ENCODE data around the gene SH3RF3.

The SH3RF3 gene

DNA sequence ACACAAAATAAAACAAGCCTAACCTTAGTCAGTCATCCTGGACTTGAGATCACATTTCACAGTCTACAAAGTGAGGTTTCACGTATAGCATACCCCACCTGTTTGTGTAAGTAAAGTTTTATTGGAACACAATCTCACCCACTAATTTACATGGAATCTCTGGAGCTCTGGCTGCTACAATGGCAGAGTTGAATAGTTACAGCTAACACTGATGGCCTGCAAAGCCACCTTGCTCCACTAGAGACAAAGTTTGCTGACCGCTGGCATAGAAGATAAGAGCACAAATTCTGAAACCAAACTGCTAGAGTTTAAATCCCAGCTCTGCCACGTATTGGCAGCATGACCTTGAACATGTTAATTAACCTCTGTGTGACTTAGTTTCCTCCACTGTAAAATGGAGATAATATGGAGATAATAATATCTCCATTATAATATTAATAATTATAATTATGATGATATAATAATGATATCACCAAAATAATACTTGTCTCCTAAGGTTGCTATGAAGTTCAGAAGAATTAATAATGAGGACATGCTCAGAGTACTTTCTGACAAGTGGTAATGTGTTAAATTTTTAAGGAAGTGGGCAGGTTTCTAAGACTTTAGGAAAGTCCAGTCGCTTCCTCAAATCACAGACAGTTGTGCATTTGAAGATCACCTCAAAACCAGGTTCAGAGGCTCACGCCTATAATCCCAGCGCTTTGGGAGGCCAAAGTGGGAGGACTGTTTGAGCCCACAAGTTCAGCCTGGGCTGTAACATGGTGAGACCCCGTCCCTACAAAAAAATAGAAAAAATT, 204.6 kb downstream of the SH3RF3 start:
- Histone ChIP-seq H3K9ac (ENCODE audit: low read depth, low read length) (peak overlapping the region; percentile 47), H3K27me3 (ENCODE audit: control insufficient read depth, insufficient read depth, low read length) (no peaks in the 10 kb centered on the region), H3K4me1 (ENCODE audit: control insufficient read depth, insufficient read depth, low read length) (peaks cover 91% of the 10 kb centered on the region), H3K4me3 (ENCODE audit: low read length) (no peak overlapping the region), H3K36me3 (ENCODE audit: insufficient read depth, low read length) (peaks cover 3% of the 10 kb centered on the region), H3K9me3 (replicated peaks; ENCODE audit: low read length) (no peaks in the 10 kb centered on the region), H3K4me2 (ENCODE audit: low read length) (peak overlapping the region; percentile 69)

DNA sequence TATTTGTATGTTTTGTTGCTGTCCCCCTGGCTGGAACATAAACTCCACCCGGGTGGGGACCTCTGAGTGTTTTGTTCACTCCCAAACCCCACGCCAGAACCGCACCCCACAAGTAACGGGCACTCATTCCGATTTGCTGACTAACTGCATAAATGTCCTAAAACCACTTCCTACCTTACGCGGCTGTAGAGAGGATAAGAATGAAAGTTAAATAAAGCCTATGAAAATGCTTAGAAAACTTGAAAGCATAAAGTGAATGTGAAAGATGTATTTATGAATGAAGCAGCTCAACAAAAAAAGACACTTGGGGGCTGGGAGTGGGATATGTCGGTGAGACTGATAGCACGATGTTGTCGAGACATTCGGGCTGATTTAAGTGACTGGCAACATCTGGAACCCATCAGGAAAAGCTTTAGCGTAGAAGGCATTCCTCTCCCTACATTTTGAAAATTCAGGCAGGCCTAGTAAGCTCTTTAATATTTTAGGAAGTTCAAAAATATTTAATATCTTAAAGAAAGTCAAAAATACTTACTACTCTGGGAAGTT, 206.7 kb downstream of the SH3RF3 start:
- H3K27me3 ChIP-seq (ENCODE audit: control insufficient read depth, insufficient read depth, low read length): no peaks in the 10 kb centered on the region
- H3K4me3 ChIP-seq (ENCODE audit: low read length): peak overlapping the region; percentile 44
- peaks cover 86% of the 10 kb centered on the region for H3K4me1 ChIP-seq (ENCODE audit: control insufficient read depth, insufficient read depth, low read length)
- peak overlapping the region; percentile 75 for H3K9ac ChIP-seq (ENCODE audit: low read depth, low read length)
- H3K9me3 ChIP-seq (replicated peaks; ENCODE audit: low read length): no peaks in the 10 kb centered on the region
- peaks cover 3% of the 10 kb centered on the region for H3K36me3 ChIP-seq (ENCODE audit: insufficient read depth, low read length)
- H3K4me2 ChIP-seq (ENCODE audit: low read length): peak overlapping the region; percentile 60

GRCh38 chr2:109336296-109336695, 207.3 kb downstream of the SH3RF3 start:
- Histone ChIP-seq H3K4me2 (ENCODE audit: low read length) (peak overlapping the region; percentile 60), H3K4me1 (ENCODE audit: control insufficient read depth, insufficient read depth, low read length) (peaks cover 84% of the 10 kb centered on the region), H3K9me3 (replicated peaks; ENCODE audit: low read length) (no peaks in the 10 kb centered on the region), H3K9ac (ENCODE audit: low read depth, low read length) (peak overlapping the region; percentile 75), H3K36me3 (ENCODE audit: insufficient read depth, low read length) (peaks cover 3% of the 10 kb centered on the region), H3K27me3 (ENCODE audit: control insufficient read depth, insufficient read depth, low read length) (no peaks in the 10 kb centered on the region), H3K4me3 (ENCODE audit: low read length) (no peak overlapping the region)

DNA sequence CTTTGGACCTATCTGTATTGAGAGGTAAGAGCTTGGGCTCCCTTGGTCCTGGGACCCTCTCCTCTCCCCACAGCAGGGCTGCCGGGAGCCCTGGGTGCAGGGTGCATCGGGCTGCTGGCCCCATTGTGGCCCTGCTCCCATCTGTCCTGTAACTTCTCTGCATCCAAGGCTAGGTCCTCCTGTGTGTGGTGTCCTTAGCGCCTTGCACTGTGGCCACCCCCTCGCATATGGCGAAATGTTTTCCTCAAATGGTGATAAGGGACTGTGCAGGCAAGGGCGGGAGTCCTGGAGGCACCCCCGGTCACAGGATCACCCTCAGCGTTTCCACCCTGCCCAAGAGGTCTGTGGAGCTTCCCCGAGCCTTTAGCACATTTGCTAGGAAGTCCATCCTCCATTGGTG, 208.2 kb downstream of the SH3RF3 start:
- peak overlapping the region; percentile 75 for H3K9ac ChIP-seq (ENCODE audit: low read depth, low read length)
- no peaks in the 10 kb centered on the region for H3K27me3 ChIP-seq (ENCODE audit: control insufficient read depth, insufficient read depth, low read length)
- H3K4me3 ChIP-seq (ENCODE audit: low read length): no peak overlapping the region
- peaks cover 74% of the 10 kb centered on the region for H3K4me1 ChIP-seq (ENCODE audit: control insufficient read depth, insufficient read depth, low read length)
- peaks cover 3% of the 10 kb centered on the region for H3K36me3 ChIP-seq (ENCODE audit: insufficient read depth, low read length)
- H3K4me2 ChIP-seq (ENCODE audit: low read length): no peak overlapping the region
- H3K9me3 ChIP-seq (replicated peaks; ENCODE audit: low read length): no peaks in the 10 kb centered on the region

DNA sequence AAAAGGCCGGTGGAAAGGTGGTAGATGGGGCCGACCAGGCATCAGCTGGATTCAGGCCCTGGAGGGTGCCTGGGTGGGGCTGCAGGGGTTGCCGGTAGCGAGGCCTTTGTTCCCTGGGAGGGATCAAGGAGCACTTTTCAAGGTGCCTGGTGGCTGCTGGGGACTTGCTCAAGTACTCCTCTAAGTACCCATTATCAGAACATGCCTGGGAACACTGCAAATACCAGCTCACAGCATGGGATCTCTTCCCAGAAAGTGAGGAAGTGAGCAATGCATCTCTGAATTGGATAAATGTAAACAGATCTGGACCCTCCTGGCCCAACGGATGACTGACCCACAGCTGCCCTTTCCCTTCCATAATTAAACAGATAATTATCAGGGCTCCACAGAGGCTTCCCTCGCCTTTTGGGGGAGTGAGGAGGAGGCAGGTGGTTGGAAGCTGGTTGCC, 210.5 kb downstream of the SH3RF3 start:
- Histone ChIP-seq H3K4me2 (ENCODE audit: low read length) (peak overlapping the region; percentile 18), H3K4me1 (ENCODE audit: control insufficient read depth, insufficient read depth, low read length) (peaks cover 52% of the 10 kb centered on the region), H3K36me3 (ENCODE audit: insufficient read depth, low read length) (peaks cover 3% of the 10 kb centered on the region), H3K4me3 (ENCODE audit: low read length) (no peak overlapping the region), H3K27me3 (ENCODE audit: control insufficient read depth, insufficient read depth, low read length) (no peaks in the 10 kb centered on the region), H3K9me3 (replicated peaks; ENCODE audit: low read length) (no peaks in the 10 kb centered on the region), H3K9ac (ENCODE audit: low read depth, low read length) (peak overlapping the region; percentile 31)

GRCh38 chr2:109340381-109340780, 211.4 kb downstream of the SH3RF3 start:
- Histone ChIP-seq H3K4me3 (ENCODE audit: low read length) (no peak overlapping the region), H3K27me3 (ENCODE audit: control insufficient read depth, insufficient read depth, low read length) (no peaks in the 10 kb centered on the region), H3K36me3 (ENCODE audit: insufficient read depth, low read length) (no peaks in the 10 kb centered on the region), H3K9me3 (replicated peaks; ENCODE audit: low read length) (no peaks in the 10 kb centered on the region), H3K4me2 (ENCODE audit: low read length) (no peak overlapping the region), H3K4me1 (ENCODE audit: control insufficient read depth, insufficient read depth, low read length) (peaks cover 44% of the 10 kb centered on the region), H3K9ac (ENCODE audit: low read depth, low read length) (no peak overlapping the region)

DNA sequence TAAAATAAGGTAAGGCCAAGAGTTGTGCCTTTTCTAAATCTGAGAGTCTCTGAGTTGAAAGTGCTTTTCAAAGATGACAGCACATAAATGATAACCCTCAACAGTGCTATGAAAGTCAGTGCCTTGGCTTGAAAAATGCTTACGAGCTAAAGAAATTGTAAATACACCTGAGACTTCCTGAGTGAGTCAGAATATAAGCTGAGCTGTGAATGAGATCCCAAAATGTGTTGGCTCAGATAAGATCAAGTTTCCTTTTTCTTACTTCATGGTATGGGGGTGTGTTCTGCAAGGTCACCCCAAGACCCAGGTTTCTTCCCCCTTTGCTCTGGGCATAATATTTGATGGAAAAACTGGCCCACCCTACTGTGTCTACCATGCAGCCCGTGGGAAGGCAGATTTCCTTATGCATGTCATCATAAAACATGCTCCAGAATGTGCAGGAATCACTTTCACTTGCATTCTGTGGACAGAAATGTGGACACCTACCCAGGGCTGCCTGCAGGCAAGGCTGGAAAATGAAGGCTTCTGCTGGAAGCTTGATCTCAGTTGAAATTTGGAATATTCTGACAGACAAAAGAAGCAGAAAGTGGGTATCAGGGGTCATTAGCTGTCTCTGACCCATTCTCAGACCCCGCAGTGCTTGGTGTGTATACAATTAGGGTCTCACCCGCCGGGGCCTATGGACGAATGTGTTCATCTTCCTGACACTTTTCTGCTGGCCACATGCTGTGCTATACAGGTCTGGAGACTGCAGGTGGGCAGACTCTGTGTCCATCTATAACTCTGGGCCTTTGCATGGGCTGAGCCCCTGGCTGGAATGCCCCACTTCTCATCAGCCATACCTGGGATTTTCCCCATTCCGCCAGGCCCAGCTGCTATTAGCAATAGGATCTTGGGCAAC, 212.6 kb downstream of the SH3RF3 start:
- Histone ChIP-seq H3K36me3 (ENCODE audit: insufficient read depth, low read length) (no peaks in the 10 kb centered on the region), H3K27me3 (ENCODE audit: control insufficient read depth, insufficient read depth, low read length) (no peaks in the 10 kb centered on the region), H3K9ac (ENCODE audit: low read depth, low read length) (no peak overlapping the region), H3K4me3 (ENCODE audit: low read length) (no peak overlapping the region), H3K9me3 (replicated peaks; ENCODE audit: low read length) (no peaks in the 10 kb centered on the region), H3K4me2 (ENCODE audit: low read length) (no peak overlapping the region), H3K4me1 (ENCODE audit: control insufficient read depth, insufficient read depth, low read length) (peaks cover 32% of the 10 kb centered on the region)

DNA sequence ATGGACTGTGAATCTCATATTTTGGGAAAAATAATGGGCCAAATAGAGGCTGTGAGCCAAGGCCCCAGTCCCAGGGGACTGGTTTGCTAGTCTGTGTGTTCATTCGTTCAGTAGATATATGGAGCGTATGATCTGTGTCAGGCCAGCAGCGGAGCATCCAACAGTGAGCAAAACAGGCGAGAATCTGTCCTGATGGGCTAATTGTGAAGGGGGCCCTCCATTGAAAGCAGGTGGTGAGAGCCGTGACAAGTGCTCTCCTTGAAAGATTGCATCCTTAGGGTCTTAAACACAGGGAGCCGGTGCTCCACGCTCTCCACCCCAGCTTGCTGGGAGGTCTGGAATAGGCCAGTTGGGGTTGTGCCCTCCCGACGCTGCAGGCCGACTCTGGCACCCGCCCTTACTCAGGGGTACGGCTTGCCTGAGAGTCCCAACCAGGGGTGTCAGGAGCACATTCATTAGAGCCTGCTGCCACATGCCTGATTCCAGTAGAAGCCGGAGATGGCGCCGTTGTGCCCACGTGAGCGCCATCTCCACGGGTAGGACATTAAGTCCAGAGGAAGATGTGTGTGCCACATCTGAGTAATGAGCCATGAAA, 213.3 kb downstream of the SH3RF3 start:
- Histone ChIP-seq H3K9me3 (replicated peaks; ENCODE audit: low read length) (no peaks in the 10 kb centered on the region), H3K9ac (ENCODE audit: low read depth, low read length) (no peak overlapping the region), H3K36me3 (ENCODE audit: insufficient read depth, low read length) (no peaks in the 10 kb centered on the region), H3K27me3 (ENCODE audit: control insufficient read depth, insufficient read depth, low read length) (no peaks in the 10 kb centered on the region), H3K4me2 (ENCODE audit: low read length) (no peak overlapping the region), H3K4me3 (ENCODE audit: low read length) (no peak overlapping the region), H3K4me1 (ENCODE audit: control insufficient read depth, insufficient read depth, low read length) (peaks cover 24% of the 10 kb centered on the region)

GRCh38 chr2:109342930-109343329, 213.9 kb downstream of the SH3RF3 start:
- H3K4me2 ChIP-seq (ENCODE audit: low read length): no peak overlapping the region

GRCh38 chr2:109343460-109343859, 214.5 kb downstream of the SH3RF3 start:
- no peaks in the 10 kb centered on the region for H3K27me3 ChIP-seq (ENCODE audit: control insufficient read depth, insufficient read depth, low read length)
- H3K4me1 ChIP-seq (ENCODE audit: control insufficient read depth, insufficient read depth, low read length): peaks cover 19% of the 10 kb centered on the region
- no peaks in the 10 kb centered on the region for H3K9me3 ChIP-seq (replicated peaks; ENCODE audit: low read length)
- H3K4me2 ChIP-seq (ENCODE audit: low read length): no peak overlapping the region
- H3K4me3 ChIP-seq (ENCODE audit: low read length): no peak overlapping the region
- H3K36me3 ChIP-seq (ENCODE audit: insufficient read depth, low read length): peaks cover 4% of the 10 kb centered on the region
- H3K9ac ChIP-seq (ENCODE audit: low read depth, low read length): no peak overlapping the region

More at GRCh38 chr2:109342930-109343329, 213.9 kb downstream of the SH3RF3 start:
- H3K9me3 ChIP-seq (replicated peaks; ENCODE audit: low read length): no peaks in the 10 kb centered on the region
- no peak overlapping the region for H3K4me3 ChIP-seq (ENCODE audit: low read length)
- no peak overlapping the region for H3K9ac ChIP-seq (ENCODE audit: low read depth, low read length)
- H3K36me3 ChIP-seq (ENCODE audit: insufficient read depth, low read length): peaks cover 4% of the 10 kb centered on the region
- peaks cover 21% of the 10 kb centered on the region for H3K4me1 ChIP-seq (ENCODE audit: control insufficient read depth, insufficient read depth, low read length)
- no peaks in the 10 kb centered on the region for H3K27me3 ChIP-seq (ENCODE audit: control insufficient read depth, insufficient read depth, low read length)

DNA sequence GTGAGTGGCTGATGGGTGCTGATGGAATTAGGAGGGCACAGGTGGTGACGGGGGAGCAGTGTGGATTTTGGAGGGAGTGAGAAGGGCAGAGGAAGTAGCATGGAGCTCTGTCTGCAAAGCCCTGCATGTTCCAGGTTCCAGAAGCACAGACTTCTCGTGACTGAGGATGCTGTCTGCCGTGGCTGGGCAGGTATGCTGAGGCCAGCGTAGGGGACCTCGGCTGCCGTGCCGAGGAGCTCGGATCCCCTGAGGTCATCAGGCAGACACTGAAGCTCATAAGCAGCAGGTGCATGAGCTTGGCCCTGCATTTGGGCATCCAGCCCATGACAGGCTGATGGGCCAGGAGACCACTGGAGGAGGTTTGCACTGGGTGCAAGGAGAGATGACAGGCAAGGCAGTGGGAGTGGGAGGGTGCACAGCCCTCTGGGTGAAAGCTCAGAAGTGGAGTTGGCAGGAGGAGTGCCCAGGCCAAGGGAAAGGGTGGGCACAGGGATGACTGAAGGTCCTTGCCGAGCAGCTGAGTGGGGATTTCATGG, 215.3 kb downstream of the SH3RF3 start:
- Histone ChIP-seq H3K4me1 (ENCODE audit: control insufficient read depth, insufficient read depth, low read length) (peaks cover 15% of the 10 kb centered on the region), H3K4me2 (ENCODE audit: low read length) (no peak overlapping the region), H3K36me3 (ENCODE audit: insufficient read depth, low read length) (peaks cover 13% of the 10 kb centered on the region), H3K4me3 (ENCODE audit: low read length) (no peak overlapping the region), H3K27me3 (ENCODE audit: control insufficient read depth, insufficient read depth, low read length) (no peaks in the 10 kb centered on the region), H3K9ac (ENCODE audit: low read depth, low read length) (no peak overlapping the region), H3K9me3 (replicated peaks; ENCODE audit: low read length) (no peaks in the 10 kb centered on the region)

Measured in skeletal muscle satellite cell (primary cell).